ENCODE measurements around the gene STRN3. TPM values are rescaled to one million over a fixed set of nuclear protein-coding genes. Genes with fewer than 3 reads are reported as not detected.

Gene STRN3
- total RNA-seq, 1 donor from 2014 or later, result 35.0 TPM

DNA sequence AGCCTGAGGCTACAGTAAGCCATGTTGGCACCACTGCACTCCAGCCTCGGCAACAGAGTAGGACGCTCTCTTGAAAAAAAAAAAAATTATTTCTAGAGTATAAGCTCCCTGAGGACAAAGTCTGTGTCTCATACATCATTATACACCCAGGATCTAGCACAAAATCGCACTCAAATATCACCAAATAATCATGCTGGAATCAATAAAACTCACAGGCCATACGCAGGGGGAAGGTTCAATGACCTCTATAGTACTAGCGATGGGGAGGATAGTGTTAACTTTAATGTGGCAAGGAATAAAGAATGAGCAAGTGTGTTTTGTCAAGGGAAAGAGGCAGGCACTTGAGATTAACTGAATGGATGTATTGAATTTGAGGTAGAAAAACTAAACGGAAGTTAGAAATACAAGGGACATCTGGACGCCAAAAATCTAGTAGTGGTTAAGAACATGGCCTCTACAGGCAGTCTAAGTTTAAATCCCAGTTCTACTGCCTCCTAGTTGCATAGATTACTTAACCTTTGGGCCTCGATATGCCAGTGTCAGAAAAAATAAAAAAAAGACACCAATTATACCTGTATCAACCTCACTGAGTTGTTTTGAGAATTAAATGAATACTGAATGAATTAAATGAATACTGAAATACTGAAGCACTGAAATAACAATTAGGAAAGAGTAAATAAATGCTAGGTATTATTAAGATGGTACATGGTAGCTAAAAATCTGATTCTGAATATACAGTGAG, 5.2 kb downstream of the STRN3 start:
- H3K9me3 ChIP-seq, result no peaks in the 10 kb centered on the region
- H3K36me3 ChIP-seq, result peaks cover 7% of the 10 kb centered on the region
- no peak overlapping the region for H3K4me3 ChIP-seq
- intact Hi-C loops (cut with DNase I), result loop anchor here (10.0 kb wide), 1 partner anchor 54 kb away; no protein-coding TSS in a partner anchor
- DNase-seq, result no peak
- no peak overlapping the region for H3K27ac ChIP-seq
- no peak for TF ChIP-seq CTCF (IDR thresholded peaks at IDR 0.05)
- no peaks in the 10 kb centered on the region for H3K27me3 ChIP-seq
- H3K4me1 ChIP-seq, result peaks cover 18% of the 10 kb centered on the region
- no peak for ATAC-seq

- peaks cover 2% of the 10 kb centered on the region for H3K4me1 ChIP-seq
- no peaks in the 10 kb centered on the region for H3K9me3 ChIP-seq
- intact Hi-C loops (cut with DNase I), result no loop called here
These were observed 8.0 kb downstream of the STRN3 start for GRCh38 chr14:31018057-31018645.

GRCh38 chr14:31013841-31014240, 12.3 kb downstream of the STRN3 start:
- H3K4me1 ChIP-seq, result no peaks in the 10 kb centered on the region
- H3K9me3 ChIP-seq, result no peaks in the 10 kb centered on the region
- H3K36me3 ChIP-seq, result peaks cover 3% of the 10 kb centered on the region
- DNase-seq, result no peak
- no peak for ATAC-seq
- no peak overlapping the region for H3K4me3 ChIP-seq
- no peak overlapping the region for H3K27ac ChIP-seq
- H3K27me3 ChIP-seq, result no peaks in the 10 kb centered on the region
- TF ChIP-seq CTCF (IDR thresholded peaks at IDR 0.05), result no peak
- intact Hi-C loops (cut with DNase I), result no loop called here

More at GRCh38 chr14:31018057-31018645, 8.0 kb downstream of the STRN3 start:
- Histone ChIP-seq H3K27me3 (no peaks in the 10 kb centered on the region), H3K27ac (no peak overlapping the region), H3K4me3 (no peak overlapping the region), H3K36me3 (peaks cover 7% of the 10 kb centered on the region)
- no peak for TF ChIP-seq CTCF (IDR thresholded peaks at IDR 0.05)
- ATAC-seq, result no peak
- no peak for DNase-seq

DNA sequence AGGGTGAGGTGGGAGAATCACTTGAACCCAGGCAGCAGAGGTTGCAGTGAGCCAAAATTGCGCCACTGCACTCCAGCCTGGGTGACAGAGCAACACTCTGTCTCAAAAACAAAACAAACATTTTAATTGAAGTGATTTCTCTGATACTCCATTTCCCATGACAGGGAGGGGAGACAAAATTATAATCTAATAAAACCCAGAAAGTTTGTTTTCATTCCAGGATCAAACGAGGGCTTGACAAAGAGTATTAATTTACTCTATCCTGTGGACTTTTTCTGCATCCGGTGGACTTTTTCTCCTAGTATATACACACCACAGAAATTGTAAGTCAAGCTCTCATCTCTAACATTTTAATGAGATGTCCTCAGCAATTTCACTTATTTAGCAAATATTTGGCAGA, 15.2 kb downstream of the STRN3 start:
- Histone ChIP-seq H3K36me3 (no peaks in the 10 kb centered on the region), H3K4me3 (no peak overlapping the region), H3K9me3 (no peaks in the 10 kb centered on the region), H3K4me1 (no peaks in the 10 kb centered on the region), H3K27ac (no peak overlapping the region), H3K27me3 (no peaks in the 10 kb centered on the region)
- ATAC-seq (no peak), DNase-seq (no peak)
- no peak for TF ChIP-seq CTCF (IDR thresholded peaks at IDR 0.05)
- intact Hi-C loops (cut with DNase I), result no loop called here

DNA sequence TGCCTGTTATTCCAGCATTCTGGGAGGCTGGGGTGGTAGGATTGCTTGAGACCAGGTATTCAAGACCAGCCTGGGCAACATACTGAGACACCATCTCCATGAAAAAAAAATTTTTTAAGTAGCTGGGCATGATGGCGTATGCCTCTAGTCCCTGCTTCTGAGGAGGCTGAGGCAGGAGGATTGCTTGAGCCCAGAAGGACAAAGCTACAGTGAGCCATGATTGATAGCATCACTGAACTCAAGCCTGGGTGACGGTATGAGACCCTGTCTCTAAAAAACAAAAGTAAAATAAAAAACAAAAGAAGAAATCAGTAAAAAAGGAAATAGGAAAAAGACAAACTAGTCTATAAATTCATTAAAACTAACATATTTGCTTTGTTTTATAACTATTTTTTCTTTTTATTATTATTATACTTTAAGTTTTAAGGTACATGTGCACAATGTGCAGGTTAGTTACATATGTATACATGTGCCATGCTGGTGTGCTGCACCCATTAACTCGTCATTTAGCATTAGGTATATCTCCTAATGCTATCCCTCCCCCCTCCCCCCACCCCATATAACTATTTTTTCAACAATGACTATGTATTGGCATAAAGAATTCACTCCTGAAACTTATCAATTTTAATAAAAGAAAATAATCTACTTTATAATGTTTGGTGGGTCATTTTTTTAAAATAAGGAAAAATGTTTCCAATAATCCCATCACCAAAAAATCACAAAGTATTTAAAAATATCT, 16.2 kb downstream of the STRN3 start:
- Histone ChIP-seq H3K9me3 (no peaks in the 10 kb centered on the region), H3K4me3 (no peak overlapping the region)

More for the DNA sequence above, 16.2 kb downstream of the STRN3 start:
- ATAC-seq (no peak), DNase-seq (no peak)
- Histone ChIP-seq H3K27me3 (no peaks in the 10 kb centered on the region), H3K27ac (no peak overlapping the region), H3K36me3 (no peaks in the 10 kb centered on the region), H3K4me1 (no peaks in the 10 kb centered on the region)
- intact Hi-C loops (cut with DNase I), result no loop called here
- no peak for TF ChIP-seq CTCF (IDR thresholded peaks at IDR 0.05)

All from upper lobe of right lung (tissue), 1 donor.